Measurements from ENCODE around the gene ZNF598. TPM values are rescaled to one million over a fixed set of nuclear protein-coding genes. Genes with fewer than 3 reads are reported as not detected.

ZNF598 gene
- total RNA-seq, 1 experiment from 2014 or later, result 70.9 TPM

DNA sequence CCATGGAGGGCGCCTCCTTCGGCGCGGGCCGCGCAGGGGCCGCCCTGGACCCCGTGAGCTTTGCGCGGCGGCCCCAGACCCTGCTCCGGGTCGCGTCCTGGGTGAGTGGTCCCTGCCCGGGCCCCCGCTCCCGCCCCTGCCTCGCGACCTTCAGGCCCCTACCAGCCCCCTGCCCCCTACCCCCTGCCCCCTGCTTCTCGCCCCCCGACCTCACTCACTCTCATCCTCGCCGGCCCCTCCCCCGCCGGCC, 19.6 kb downstream of the ZNF598 start:
- Mint-ChIP-seq H3K36me3 (ENCODE audit: insufficient read depth in 1 of 3, low read depth in 3 of 3) (peaks cover 0 to 20% (median 15%) of the 10 kb centered on the region in 3 experiments; a peak in 6 of 7 replicates), H3K4me3 (peak overlapping the region; percentile 35 to 66; a peak in 2 of 5 replicates), H3K27me3 (ENCODE audit: low read depth) (peaks cover 42% of the 10 kb centered on the region), H3K9me3 (no peaks in the 10 kb centered on the region; a peak in 1 of 5 replicates), H3K27ac (no peak overlapping the region), H3K4me1 (peaks cover 19 to 23% of the 10 kb centered on the region in 2 experiments)
- Histone ChIP-seq H3K27ac (ENCODE audit: insufficient read length, low read depth, low read length) (no peak overlapping the region), H3T11ph (ENCODE audit: low read length) (no peak overlapping the region), H2AFZ (ENCODE audit: low read length) (no peak overlapping the region), H4K5ac (ENCODE audit: insufficient read length, low read depth, low read length) (no peak overlapping the region), H3K23ac (ENCODE audit: insufficient read length, low read depth, low read length) (no peak overlapping the region), H3K56ac (ENCODE audit: insufficient read length, low read depth, low read length) (no peak overlapping the region), H2BK15ac (ENCODE audit: low read depth, low read length) (no peak overlapping the region), H2BK120ac (ENCODE audit: low read depth, low read length, poor library complexity, severe bottlenecking) (no peak overlapping the region), H4K91ac (ENCODE audit: insufficient read length, low read depth, low read length) (no peak overlapping the region), H3K4ac (ENCODE audit: low read depth, low read length) (no peak overlapping the region), H3K23me2 (ENCODE audit: insufficient read length, low read depth, low read length, poor library complexity, severe bottlenecking) (peaks cover 19% of the 10 kb centered on the region), H3K4me2 (ENCODE audit: insufficient read depth, insufficient read length, low read length) (peak overlapping the region; percentile 53), H4K20me1 (ENCODE audit: control insufficient read depth, insufficient read depth, insufficient read length) (peaks cover 2% of the 10 kb centered on the region), H3K79me2 (ENCODE audit: insufficient read depth, low read length) (no peaks in the 10 kb centered on the region), H2BK12ac (ENCODE audit: insufficient read length, low read depth, low read length) (no peak overlapping the region), H3K27me3 (ENCODE audit: insufficient read depth, low read length) (peaks cover 15% of the 10 kb centered on the region; the same call in 1 of the 2 replicates), H2BK5ac (ENCODE audit: insufficient read length, low read length) (no peak overlapping the region), H3K9ac (ENCODE audit: extremely low read depth, insufficient read length, low read length) (no peak overlapping the region), H3K18ac (ENCODE audit: insufficient read length, low read depth, low read length) (no peak overlapping the region), H3K79me1 (ENCODE audit: insufficient read depth, low read depth, low read length, poor library complexity, severe bottlenecking) (no peaks in the 10 kb centered on the region), H2AK5ac (ENCODE audit: insufficient read length, low read length) (no peak overlapping the region), H3K14ac (ENCODE audit: insufficient read depth, low read length) (no peak overlapping the region; the same call in 1 of the 2 replicates), H2BK20ac (ENCODE audit: low read depth, low read length, poor library complexity, severe bottlenecking) (no peak overlapping the region), H4K8ac (replicated peaks; ENCODE audit: insufficient read length, low read depth, low read length) (no peak overlapping the region), H3K4me1 (ENCODE audit: insufficient read depth, low read length) (no peaks in the 10 kb centered on the region; the same call in 1 of the 2 replicates), H3K9me3 (ENCODE audit: control insufficient read depth, low read depth, low read length) (no peaks in the 10 kb centered on the region)
- DNase-seq, result no peak
- no CpG with 5 or more reads among the region's 25 CpGs for WGBS (ENCODE audit: extremely low coverage, insufficient read length, low lambda C conversion rate)
- TF ChIP-seq, protein P1, sequence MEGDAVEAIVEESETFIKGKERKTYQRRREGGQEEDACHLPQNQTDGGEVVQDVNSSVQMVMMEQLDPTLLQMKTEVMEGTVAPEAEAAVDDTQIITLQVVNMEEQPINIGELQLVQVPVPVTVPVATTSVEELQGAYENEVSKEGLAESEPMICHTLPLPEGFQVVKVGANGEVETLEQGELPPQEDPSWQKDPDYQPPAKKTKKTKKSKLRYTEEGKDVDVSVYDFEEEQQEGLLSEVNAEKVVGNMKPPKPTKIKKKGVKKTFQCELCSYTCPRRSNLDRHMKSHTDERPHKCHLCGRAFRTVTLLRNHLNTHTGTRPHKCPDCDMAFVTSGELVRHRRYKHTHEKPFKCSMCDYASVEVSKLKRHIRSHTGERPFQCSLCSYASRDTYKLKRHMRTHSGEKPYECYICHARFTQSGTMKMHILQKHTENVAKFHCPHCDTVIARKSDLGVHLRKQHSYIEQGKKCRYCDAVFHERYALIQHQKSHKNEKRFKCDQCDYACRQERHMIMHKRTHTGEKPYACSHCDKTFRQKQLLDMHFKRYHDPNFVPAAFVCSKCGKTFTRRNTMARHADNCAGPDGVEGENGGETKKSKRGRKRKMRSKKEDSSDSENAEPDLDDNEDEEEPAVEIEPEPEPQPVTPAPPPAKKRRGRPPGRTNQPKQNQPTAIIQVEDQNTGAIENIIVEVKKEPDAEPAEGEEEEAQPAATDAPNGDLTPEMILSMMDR (conservative IDR thresholded peaks at IDR 0.05), result no peak
